ENCODE data around the gene ODC1. TPM values are rescaled to one million over a fixed set of nuclear protein-coding genes. Genes with fewer than 3 reads are reported as not detected.

ODC1 gene
- total RNA-seq, 1 donor from 2014 or later, result 12.1 TPM

GRCh38 chr2:10408649-10409579, 39.2 kb downstream of the ODC1 start:
- peaks cover 11% of the 10 kb centered on the region for H3K27me3 Mint-ChIP-seq (ENCODE audit: unreplicated experiment)
- peaks cover 3% of the 10 kb centered on the region for H3K36me3 Mint-ChIP-seq (ENCODE audit: low read depth, unreplicated experiment)
- peak; percentile 83 for DNase-seq (ENCODE audit: low spot score)
- H3K4me1 Mint-ChIP-seq (ENCODE audit: unreplicated experiment), result peaks cover 50% of the 10 kb centered on the region
- H3K4me3 Mint-ChIP-seq (ENCODE audit: unreplicated experiment), result peak overlapping the region; percentile 2
- TF ChIP-seq CTCF (IDR thresholded peaks at IDR 0.05; ENCODE audit: unreplicated experiment), result peak; percentile 97
- H3K9me3 Mint-ChIP-seq (ENCODE audit: unreplicated experiment), result no peaks in the 10 kb centered on the region
- peak overlapping the region; percentile 22 for H3K27ac Mint-ChIP-seq (ENCODE audit: unreplicated experiment)

- TF ChIP-seq CTCF (IDR thresholded peaks at IDR 0.05; ENCODE audit: unreplicated experiment), result no peak
- H3K27ac Mint-ChIP-seq (ENCODE audit: unreplicated experiment), result peak overlapping the region; percentile 91
These were observed 40.1 kb downstream of the ODC1 start for GRCh38 chr2:10407841-10408648.

GRCh38 chr2:10407432-10407831, 40.7 kb downstream of the ODC1 start:
- DNase-seq (ENCODE audit: low spot score), result no peak
- Mint-ChIP-seq H3K4me1 (ENCODE audit: unreplicated experiment) (peaks cover 57% of the 10 kb centered on the region), H3K27ac (ENCODE audit: unreplicated experiment) (peak overlapping the region; percentile 91), H3K27me3 (ENCODE audit: unreplicated experiment) (peaks cover 11% of the 10 kb centered on the region), H3K4me3 (ENCODE audit: unreplicated experiment) (no peak overlapping the region), H3K36me3 (ENCODE audit: low read depth, unreplicated experiment) (peaks cover 3% of the 10 kb centered on the region), H3K9me3 (ENCODE audit: unreplicated experiment) (no peaks in the 10 kb centered on the region)
- TF ChIP-seq CTCF (IDR thresholded peaks at IDR 0.05; ENCODE audit: unreplicated experiment), result no peak

More at GRCh38 chr2:10407841-10408648, 40.1 kb downstream of the ODC1 start:
- peaks cover 52% of the 10 kb centered on the region for H3K4me1 Mint-ChIP-seq (ENCODE audit: unreplicated experiment)
- no peaks in the 10 kb centered on the region for H3K9me3 Mint-ChIP-seq (ENCODE audit: unreplicated experiment)
- peaks cover 3% of the 10 kb centered on the region for H3K36me3 Mint-ChIP-seq (ENCODE audit: low read depth, unreplicated experiment)
- H3K4me3 Mint-ChIP-seq (ENCODE audit: unreplicated experiment), result peak overlapping the region; percentile 2
- H3K27me3 Mint-ChIP-seq (ENCODE audit: unreplicated experiment), result peaks cover 11% of the 10 kb centered on the region
- no peak for DNase-seq (ENCODE audit: low spot score)

- no peaks in the 10 kb centered on the region for H3K9me3 Mint-ChIP-seq (ENCODE audit: unreplicated experiment)
- H3K4me1 Mint-ChIP-seq (ENCODE audit: unreplicated experiment), result peaks cover 63% of the 10 kb centered on the region
- H3K27me3 Mint-ChIP-seq (ENCODE audit: unreplicated experiment), result peaks cover 7% of the 10 kb centered on the region
- H3K4me3 Mint-ChIP-seq (ENCODE audit: unreplicated experiment), result peak overlapping the region; percentile 34
- TF ChIP-seq CTCF (IDR thresholded peaks at IDR 0.05; ENCODE audit: unreplicated experiment), result no peak
- DNase-seq (ENCODE audit: low spot score), result no peak
- peaks cover under 1% of the 10 kb centered on the region for H3K36me3 Mint-ChIP-seq (ENCODE audit: low read depth, unreplicated experiment)
- peak overlapping the region; percentile 91 for H3K27ac Mint-ChIP-seq (ENCODE audit: unreplicated experiment)
These were observed 41.5 kb downstream of the ODC1 start for GRCh38 chr2:10406491-10407188.

Measured in endothelial cell (in vitro differentiated cells).